Right lung (tissue), 5 donors: ENCODE measurements around the gene AP4E1. TPM values are rescaled to one million over a fixed set of nuclear protein-coding genes. Genes with fewer than 3 reads are reported as not detected.
"Not testable (repeated sequence)": the region's sequence is repeated elsewhere in the genome, so short reads cannot be mapped to it uniquely, and the experiment has no call there.

Experiments
- DNase-seq, 2 donors: peaks; one replicate each; pipeline ENCODE4 v3.0.0-alpha.2; 2013
- polyA plus RNA-seq, 5 donors: library from polyadenylated mRNA; unstranded; fragments of 120-200 nt; gene quantifications; one replicate each; pipeline versions ENCODE4 v1.2.1 to v1.2.3, GENCODE V29; 2013; ENCODE audit warnings: inconsistent platforms in 1 of 5, low replicate concordance in 1 of 5; ENCODE audit not compliant: insufficient read length in 5 of 5, insufficient read depth in 1 of 5

Gene AP4E1
- polyA plus RNA-seq, 5 donors, result 6.4 to 10.4 (median 9.7) TPM

GRCh38 chr15:50943638-50944037 lies 35.2 kb downstream of the AP4E1 start:
- DNase-seq, result no peak

- DNase-seq, result no peak
Observed at GRCh38 chr15:50944672-50945071, 36.2 kb downstream of the AP4E1 start.

GRCh38 chr15:50945725-50946124 lies 37.2 kb downstream of the AP4E1 start:
- DNase-seq, result no peak

GRCh38 chr15:50950745-50951144 lies 42.3 kb downstream of the AP4E1 start:
- DNase-seq, result not testable (repeated sequence)

- no peak for DNase-seq
Observed at GRCh38 chr15:50953302-50953701, 44.8 kb downstream of the AP4E1 start.

- DNase-seq, result not testable (repeated sequence)
Observed at GRCh38 chr15:50954837-50955236, 46.4 kb downstream of the AP4E1 start.

GRCh38 chr15:50959717-50960116 lies 51.2 kb downstream of the AP4E1 start:
- DNase-seq, result no peak

GRCh38 chr15:50964075-50964474 lies 55.6 kb downstream of the AP4E1 start:
- DNase-seq, result no peak

GRCh38 chr15:50968353-50968752 lies 59.9 kb downstream of the AP4E1 start:
- no peak for DNase-seq

- no peak for DNase-seq
Observed at GRCh38 chr15:50970524-50970923, 62.0 kb downstream of the AP4E1 start.

GRCh38 chr15:50971115-50971514 lies 62.6 kb downstream of the AP4E1 start:
- no peak for DNase-seq

- no peak for DNase-seq
Observed at GRCh38 chr15:50971542-50971941, 63.1 kb downstream of the AP4E1 start.

GRCh38 chr15:50973605-50974004 lies 65.1 kb downstream of the AP4E1 start:
- DNase-seq, result no peak

GRCh38 chr15:50977162-50977561 lies 68.7 kb downstream of the AP4E1 start:
- DNase-seq, result no peak

GRCh38 chr15:50978580-50978979 lies 70.1 kb downstream of the AP4E1 start:
- DNase-seq, result no peak

GRCh38 chr15:50979041-50979440 lies 70.6 kb downstream of the AP4E1 start:
- no peak for DNase-seq

GRCh38 chr15:50993598-50993997 lies 85.1 kb downstream of the AP4E1 start:
- DNase-seq, result no peak

GRCh38 chr15:50996641-50997040 lies 88.2 kb downstream of the AP4E1 start:
- DNase-seq, result no peak

- no peak for DNase-seq
Observed at GRCh38 chr15:50997371-50998051, 89.0 kb downstream of the AP4E1 start.

GRCh38 chr15:51004103-51004551 lies 95.6 kb downstream of the AP4E1 start:
- no peak for DNase-seq

- DNase-seq, result no peak
Observed at GRCh38 chr15:51006336-51006985, 98.0 kb downstream of the AP4E1 start.

GRCh38 chr15:51007131-51007666 lies 98.7 kb downstream of the AP4E1 start:
- no peak for DNase-seq

GRCh38 chr15:51011212-51011611 lies 102.7 kb downstream of the AP4E1 start:
- DNase-seq, result no peak
